HEK293 (cell line): ENCODE data around the gene INPP1.

Source experiments
- CTCF ChIP-seq: fragments of 450-650 bp; formaldehyde crosslinking; IDR thresholded peaks from 2 replicates; pipeline ENCODE4 v1.5.1; 2016; ENCODE audit warnings: missing biosample characterization, missing genetic modification characterization
- ZNF214 ChIP-seq: fragments of 450-650 bp; formaldehyde crosslinking; IDR thresholded peaks from 2 replicates; pipeline ENCODE4 v1.5.1; 2017; ENCODE audit warnings: missing biosample characterization, mild to moderate bottlenecking, missing genetic modification characterization, borderline replicate concordance
- ZNF488 ChIP-seq: fragments of 450-650 bp; formaldehyde crosslinking; IDR thresholded peaks from 2 replicates; pipeline ENCODE4 v1.5.1; 2016; ENCODE audit warnings: missing biosample characterization, missing genetic modification characterization
- ZNF639 ChIP-seq: fragments of 450-650 bp; formaldehyde crosslinking; IDR thresholded peaks from 2 replicates; pipeline ENCODE4 v1.5.1; 2016; ENCODE audit warnings: missing biosample characterization, missing genetic modification characterization
- ZNF707 ChIP-seq: fragments of 450-650 bp; formaldehyde crosslinking; IDR thresholded peaks from 2 replicates; pipeline ENCODE4 v1.5.1; 2016; ENCODE audit warnings: missing biosample characterization, missing genetic modification characterization
- ZSCAN5A ChIP-seq: fragments of 450-650 bp; formaldehyde crosslinking; IDR thresholded peaks from 2 replicates; pipeline ENCODE4 v1.5.1; 2016; ENCODE audit warnings: missing biosample characterization, missing genetic modification characterization

GRCh38 chr2:190361572-190361971 is 18.2 kb downstream of the INPP1 start:
- TF ChIP-seq CTCF (tag by site-specific recombination) = no peak
- no peak for TF ChIP-seq ZNF214
- no peak for TF ChIP-seq ZNF488 (tag by site-specific recombination)
- TF ChIP-seq ZNF707 = no peak
- TF ChIP-seq ZNF639 (tag by site-specific recombination) = no peak
- no peak for TF ChIP-seq ZSCAN5A
